HepG2 (cell line): ENCODE data around the gene TPI1. TPM values are rescaled to one million over a fixed set of nuclear protein-coding genes. Genes with fewer than 3 reads are reported as not detected.

Experiments used
- ATAC-seq: fragments of 200-7000 bp; cut with Tn5 transposase; 3 replicates; pipeline ENCODE4 v1.9.1; 2020; ENCODE audit warnings: mild to moderate bottlenecking, moderate library complexity
- BruUV-seq: library from RNA; stranded (reverse); fragments of 400-500 nt; replicated peaks from 2 replicates; lab custom pipeline; 2021; lab: Mats Ljungman, UMichigan
- CTCF ChIA-PET: fragments of 300-600 bp; formaldehyde crosslinking; extraction: SDS; loops from one replicate; lab custom pipeline; 2021; ENCODE audit warnings: low total read pairs, inconsistent platforms, low intra/inter-chr PET ratio; lab: Yijun Ruan, JAX
- POLR2A ChIA-PET: fragments of 350-600 bp; sonication (Branson Sonifier 250); formaldehyde crosslinking; loops from one replicate; lab custom pipeline; 2020; ENCODE audit warnings: antibody characterized with exemption, inconsistent platforms; lab: Yijun Ruan, JAX
- DNase-seq: peaks from one replicate; pipeline ENCODE4 v3.0.0-alpha.2; 2015; ENCODE audit warnings: low spot score
- FAIRE-seq: peaks from 3 replicates; lab custom pipeline; 2011; peaks lifted over from hg19 to GRCh38; lab: Jason Lieb, UNC
- H2AFZ ChIP-seq: one replicate; pipeline ENCODE4 v1.6.1; 2011; ENCODE audit warnings: low read length, inconsistent platforms
- H3K27ac ChIP-seq: fragments of 300-600 bp; 3 replicates; pipeline ENCODE4 v1.8.0; 2011; ENCODE audit warnings: mixed run types, mild to moderate bottlenecking, mixed read lengths, low read length, inconsistent platforms; ENCODE audit not compliant: insufficient read depth; ENCODE audit errors: extremely low read length
- H3K27me3 ChIP-seq, 2 experiments: fragments of 200-600 bp in 1 of 2; 2 replicates in 1 of 2; 3 replicates in 1 of 2; pipeline versions ENCODE4 v1.6.0 to v1.8.0; 2011; ENCODE audit warnings: low read length in 2 of 2, mild to moderate bottlenecking in 2 of 2, moderate library complexity in 2 of 2, inconsistent platforms in 1 of 2; ENCODE audit not compliant: insufficient read depth in 2 of 2, control insufficient read depth in 1 of 2
- H3K36me3 ChIP-seq, 2 experiments: fragments of 200-600 bp in 1 of 2; replicated peaks in 1 of 2; 2 replicates in 1 of 2; 3 replicates in 1 of 2; pipeline versions ENCODE4 v1.5.1 to v1.8.0; 2011; ENCODE audit warnings: low read length in 2 of 2, inconsistent platforms in 1 of 2; ENCODE audit not compliant: insufficient read depth in 2 of 2, control insufficient read depth in 1 of 2
- H3K4me1 ChIP-seq: 2 replicates; pipeline ENCODE4 v1.5.1; 2012; ENCODE audit warnings: low read length, inconsistent platforms; ENCODE audit not compliant: insufficient read depth
- H3K4me2 ChIP-seq: 2 replicates; pipeline ENCODE4 v1.6.0; 2011; ENCODE audit warnings: low read depth, low read length, inconsistent platforms
- H3K4me3 ChIP-seq, 3 experiments: fragments of 200-600 bp in 1 of 3; sonication (generic), shearing (Covaris generic) in 1 of 3; replicated peaks in 1 of 3; 2 replicates each; pipeline ENCODE4 v1.5.1; 2011 to 2016; ENCODE audit warnings: low read length in 3 of 3, inconsistent platforms in 2 of 3, low read depth in 2 of 3, mild to moderate bottlenecking in 2 of 3, control low read depth in 1 of 3, mixed read lengths in 1 of 3; ENCODE audit not compliant: insufficient read depth in 1 of 3
- H3K79me2 ChIP-seq: one replicate; pipeline ENCODE4 v1.6.1; 2011; ENCODE audit warnings: low read length, inconsistent platforms; ENCODE audit not compliant: insufficient read depth
- H3K9ac ChIP-seq: 2 replicates; pipeline ENCODE4 v1.6.0; 2011; ENCODE audit warnings: mild to moderate bottlenecking, low read depth, low read length, inconsistent platforms; ENCODE audit not compliant: insufficient read depth
- H3K9me3 ChIP-seq: 2 replicates; pipeline ENCODE4 v1.5.1; 2012; ENCODE audit warnings: mild to moderate bottlenecking, low read length
- H4K20me1 ChIP-seq: 2 replicates; pipeline ENCODE4 v1.6.0; 2011; ENCODE audit warnings: inconsistent platforms, mild to moderate bottlenecking, low read length, moderate library complexity; ENCODE audit not compliant: insufficient read depth
- CEBPB ChIP-seq: IDR thresholded peaks from 2 replicates; pipeline ENCODE4 v1.6.1; 2011; ENCODE audit warnings: low read depth, low read length, improper control_type of control experiment, borderline replicate concordance
- FOSL2 ChIP-seq: sonication (generic); formaldehyde crosslinking; IDR thresholded peaks from 2 replicates; pipeline ENCODE4 v1.4.0; 2020; ENCODE audit warnings: missing genetic modification reagents
- HNF4G ChIP-seq, 2 experiments: sonication (generic) in 1 of 2; formaldehyde crosslinking in 1 of 2; IDR thresholded peaks; 2 replicates each; pipeline versions ENCODE4 v1.4.0 to v1.6.1; 2011 to 2020; ENCODE audit warnings: borderline replicate concordance in 2 of 2, low read depth in 2 of 2, mild to moderate bottlenecking in 2 of 2, low read length in 1 of 2, missing genetic modification reagents in 1 of 2, moderate library complexity in 1 of 2
- JUND ChIP-seq: sonication (generic); formaldehyde crosslinking; IDR thresholded peaks from 2 replicates; pipeline ENCODE4 v1.8.0; 2022; ENCODE audit warnings: mild to moderate bottlenecking, missing genetic modification reagents
- MXI1 ChIP-seq: IDR thresholded peaks from 3 replicates; pipeline ENCODE4 v1.6.1; 2012; ENCODE audit warnings: low read depth, low read length, inconsistent platforms, borderline replicate concordance
- RFX3 ChIP-seq: IDR thresholded peaks from 2 replicates; pipeline ENCODE4 v1.6.1; 2016; ENCODE audit warnings: missing biosample characterization, missing genetic modification reagents
- SNAPC4 ChIP-seq: sonication (generic); formaldehyde crosslinking; IDR thresholded peaks from 2 replicates; pipeline ENCODE4 v1.4.0; 2020; ENCODE audit warnings: mild to moderate bottlenecking, missing genetic modification reagents
- SP5 ChIP-seq: IDR thresholded peaks from 2 replicates; pipeline ENCODE4 v1.6.1; 2016; ENCODE audit warnings: low read depth, borderline replicate concordance
- TBP ChIP-seq: sonication (generic); formaldehyde crosslinking; IDR thresholded peaks from 2 replicates; pipeline ENCODE4 v1.5.0; 2020; ENCODE audit warnings: missing genetic modification reagents
- TCF12 ChIP-seq, 2 experiments: fragments of 450-650 bp in 1 of 2; sonication (generic) in 1 of 2; formaldehyde crosslinking in 1 of 2; IDR thresholded peaks; 2 replicates each; pipeline versions ENCODE4 v1.6.1 to v1.8.0; 2017 to 2022; ENCODE audit warnings: antibody characterized with exemption in 1 of 2, mild to moderate bottlenecking in 1 of 2, missing genetic modification reagents in 1 of 2, moderate library complexity in 1 of 2
- ZNF292 ChIP-seq: sonication (generic); formaldehyde crosslinking; IDR thresholded peaks from 2 replicates; pipeline ENCODE4 v1.8.1; 2022; ENCODE audit warnings: mild to moderate bottlenecking, low read depth, missing genetic modification reagents, borderline replicate concordance
- ZNF33A ChIP-seq: sonication (generic); formaldehyde crosslinking; IDR thresholded peaks from 2 replicates; pipeline ENCODE4 v1.5.1; 2020; ENCODE audit warnings: missing genetic modification reagents, mild to moderate bottlenecking, moderate library complexity, borderline replicate concordance
- WGBS: methylation state at CpG from one replicate; pipeline ENCODE4 v1.1.6; 2017; ENCODE audit warnings: low lambda C conversion rate; 5-methylcytosine and 5-hydroxymethylcytosine counted together
- in situ Hi-C: cut with HindIII; loops from 2 replicates; pipeline ENCODE4 v1.10.0; 2017; ENCODE audit warnings: low pct_unique_long_range_greater_than_20kb; ENCODE audit not compliant: extremely low pct_ligation_motif_present
- intact Hi-C: fragments of 100-400 bp; cut with micrococcal nuclease; formaldehyde crosslinking; loops from one replicate; pipeline ENCODE4 v1.10.0; 2022; ENCODE audit not compliant: unreplicated experiment
- polyA plus RNA-seq, 8 experiments: library from polyadenylated mRNA; depleted of rRNA in 3 of 8; stranded (reverse) in 7 of 8; unstranded in 1 of 8; fragments of >200 nt; fragmentation: Illumina TruSeq in 4 of 8; extraction: Trizol in 4 of 8; gene quantifications; 2 replicates each; pipeline versions ENCODE4 v1.2.1 to v1.2.3, GENCODE V29; 2011 to 2016; ENCODE audit warnings: low read depth in 4 of 8, missing spikeins in 1 of 8, mixed read lengths in 1 of 8; ENCODE audit not compliant: insufficient read depth in 1 of 8
- total RNA-seq, 5 experiments: library from RNA; depleted of rRNA; stranded (reverse); fragments of >200 nt; fragmentation: Illumina TruSeq; extraction: Trizol; gene quantifications; 2 replicates each; pipeline ENCODE4 v1.2.3, GENCODE V29; 2016; ENCODE audit warnings: low read depth in 1 of 5

TPI1 gene
- total and polyA plus RNA-seq, 2 of the 13 experiments (the other 11 are each of a cell fraction or from before 2014, with no cell fraction given), result 945 to 2,535 TPM

- TF ChIP-seq CEBPB, result peak; percentile 29; the same call in 1 of the 2 replicates
Observed at GRCh38 chr12:6899427-6899826, 32.1 kb downstream of the TPI1 start (continued).

DNA sequence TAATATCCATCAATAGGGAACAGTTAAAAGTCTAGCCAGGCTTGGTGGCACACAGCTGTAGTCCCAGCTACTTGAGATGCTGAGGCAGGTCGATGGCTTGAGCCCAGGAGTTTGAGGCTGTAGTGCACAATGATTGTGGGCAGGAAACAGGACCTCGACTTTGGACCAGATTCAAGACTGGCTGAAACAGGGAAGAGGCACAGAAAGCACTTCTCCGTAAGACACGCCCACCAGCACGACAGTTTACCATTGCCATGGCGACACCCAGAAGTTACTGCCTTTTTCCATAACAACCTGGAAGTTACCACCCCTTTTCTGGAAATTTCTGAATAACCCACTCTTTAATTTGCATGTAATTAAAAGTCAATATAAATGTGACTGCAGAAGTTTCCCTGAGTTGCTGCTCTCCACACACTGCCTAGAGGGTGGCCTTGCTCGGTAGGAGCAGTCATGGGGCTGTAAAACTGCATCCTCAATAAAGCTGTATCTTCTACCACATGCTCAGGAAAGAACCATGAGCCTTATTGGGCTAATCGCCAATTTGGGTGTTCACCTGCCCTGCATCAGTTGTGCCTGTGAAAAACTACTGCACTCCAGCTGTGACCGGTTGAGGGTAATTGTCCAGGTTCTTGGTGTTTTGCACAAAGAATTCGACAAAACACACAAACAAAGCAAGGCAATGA lies 32.6 kb downstream of the TPI1 start:
- H2AFZ ChIP-seq, result no peak overlapping the region
- H4K20me1 ChIP-seq, result no peaks in the 10 kb centered on the region
- H3K27ac ChIP-seq, result peak overlapping the region; percentile 69
- intact Hi-C loops, result no loop called here
- no TSS peak for BruUV-seq
- WGBS, result 28% methylated on average over 10 of the region's 10 CpGs
- peak overlapping the region; percentile 40 for H3K4me2 ChIP-seq
- H3K9me3 ChIP-seq, result no peaks in the 10 kb centered on the region
- peaks cover 58% of the 10 kb centered on the region for H3K4me1 ChIP-seq
- no peaks in the 10 kb centered on the region for H3K36me3 ChIP-seq
- peak; percentile 78 for DNase-seq
- FAIRE-seq, result peak; percentile 68
- CTCF ChIA-PET, result no interaction called here
- no peaks in the 10 kb centered on the region for H3K27me3 ChIP-seq
- peak; percentile 70 for ATAC-seq
- H3K79me2 ChIP-seq, result no peaks in the 10 kb centered on the region
- H3K4me3 ChIP-seq, result peak overlapping the region in 1 of 3 experiments; percentile 1; a peak in 1 of 6 replicates
- peak overlapping the region; percentile 62 for H3K9ac ChIP-seq
- POLR2A ChIA-PET, result interaction anchor here (1.1 to 3.1 kb wide), 5 partner anchors 8 to 44 kb away, joined by 3 to 12 read pairs (median 9); partner anchors contain the start of genes C12orf57, RNU7-1 and TPI1
- in situ Hi-C loops, result no loop called here
- TF ChIP-seq FOSL2 (CRISPR knock-in tag) (0 out of 2 replicates have a peak, but pooled peaks have one; percentile 15), MXI1 (peak; percentile 87; the same call in 2 of the 3 replicates), RFX3 (CRISPR knock-in tag) (peak; percentile 90), ZNF292 (no peak), JUND (CRISPR knock-in tag) (no peak), TBP (CRISPR knock-in tag) (no peak), TCF12 (IDR thresholded peaks at IDR 0.05) (no peak), TCF12 (CRISPR knock-in tag; IDR thresholded peaks at IDR 0.05) (no peak), SNAPC4 (CRISPR knock-in tag) (no peak), ZNF33A (CRISPR knock-in tag) (no peak), HNF4G (IDR thresholded peaks at IDR 0.05; ENCODE audit: borderline replicate concordance, low read depth, low read length) (peak; percentile 54; the same call in 1 of the 2 replicates), HNF4G (CRISPR knock-in tag; IDR thresholded peaks at IDR 0.05; ENCODE audit: borderline replicate concordance, low read depth) (no peak), SP5 (0 out of 2 replicates have a peak, but pooled peaks have one; percentile 34)
